Measurements from ENCODE around the gene RILPL1. TPM values are rescaled to one million over a fixed set of nuclear protein-coding genes. Genes with fewer than 3 reads are reported as not detected.

The RILPL1 gene
- total and polyA plus RNA-seq, 2 of the 4 experiments (the other 2 are of a cell fraction): 11.1 to 19.8 TPM

GRCh38 chr12:123524378-123524777 is 9.1 kb downstream of the RILPL1 start:
- POLR2A ChIA-PET (ENCODE audit: unreplicated experiment): no interaction called here
- no peak overlapping the region for H4K8ac ChIP-seq (ENCODE audit: low read depth in 2 of 2, low read length in 2 of 2)
- dilution Hi-C loops (cut with HindIII; ENCODE audit: low sequenced_read_pairs, unreplicated experiment): no loop called here

More at GRCh38 chr12:123524378-123524777, 9.1 kb downstream of the RILPL1 start:
- H3K27ac ChIP-seq (ENCODE audit: insufficient read depth, low read length): no peak overlapping the region
- no peak overlapping the region for H3K56ac ChIP-seq (ENCODE audit: extremely low read depth, insufficient read depth, low read length)
- CTCF ChIA-PET: no interaction called here
- no peak overlapping the region for H2BK5ac ChIP-seq (ENCODE audit: low read depth, low read length, poor library complexity, severe bottlenecking)
- DNase-seq: no peak
- in situ Hi-C loops (cut with MboI; ENCODE audit: low sequenced_read_pairs) (no loop called here), intact Hi-C loops (cut with micrococcal nuclease) (no loop called here)
- H2AK9ac ChIP-seq (replicated peaks; ENCODE audit: low read depth, low read length, poor library complexity): no peak overlapping the region
- H3K4me1 ChIP-seq (ENCODE audit: control insufficient read depth, insufficient read depth, low read length): peaks cover 3% of the 10 kb centered on the region; the same call in 1 of the 2 replicates
- no peak overlapping the region for H3K18ac ChIP-seq (ENCODE audit: low read depth, low read length)
- peaks cover 45% of the 10 kb centered on the region for H3K36me3 ChIP-seq (ENCODE audit: control insufficient read depth, insufficient read depth, low read length)
- H3K9me3 ChIP-seq (ENCODE audit: control insufficient read depth, insufficient read depth, low read length): no peaks in the 10 kb centered on the region
- no peak overlapping the region for H3K4me3 ChIP-seq (ENCODE audit: insufficient read depth, low read depth, low read length)
- no peak overlapping the region for H2BK15ac ChIP-seq (ENCODE audit: low read depth, low read length)
- H2AFZ ChIP-seq (replicated peaks; ENCODE audit: low read length, poor library complexity): no peak overlapping the region
- WGBS, 2 experiments (ENCODE audit: extremely low coverage in 2 of 2, insufficient read length in 1 of 2): 100% methylated on average over 2 of the region's 7 CpGs; no CpG with 5 or more reads in 1 of the 2 experiments
- no peak overlapping the region for H4K5ac ChIP-seq (ENCODE audit: low read depth, low read length)
- TF ChIP-seq RCOR1 (IDR thresholded peaks at IDR 0.05; ENCODE audit: insufficient replicate concordance, low read length) (no peak), CHD1 (IDR thresholded peaks at IDR 0.05; ENCODE audit: low read depth, low read length) (no peak), FOS (IDR thresholded peaks at IDR 0.05; ENCODE audit: low read depth, low read length) (no peak), MXI1 (IDR thresholded peaks at IDR 0.05; ENCODE audit: borderline replicate concordance, low read depth, low read length) (no peak), BHLHE40 (IDR thresholded peaks at IDR 0.05; ENCODE audit: low read depth, low read length) (no peak), SMC3 (IDR thresholded peaks at IDR 0.05; ENCODE audit: low read depth, low read length) (no peak), RAD21 (IDR thresholded peaks at IDR 0.05; ENCODE audit: low read length) (no peak), USF2 (IDR thresholded peaks at IDR 0.05; ENCODE audit: low read depth, low read length) (no peak), MAFK (IDR thresholded peaks at IDR 0.05; ENCODE audit: low read depth, low read length) (no peak), CEBPB (IDR thresholded peaks at IDR 0.05; ENCODE audit: low read depth, low read length) (no peak), ELK1 (IDR thresholded peaks at IDR 0.05; ENCODE audit: borderline replicate concordance, low read depth, low read length) (no peak), MAZ (IDR thresholded peaks at IDR 0.05; ENCODE audit: borderline replicate concordance, low read depth, low read length) (no peak), RFX5 (IDR thresholded peaks at IDR 0.05; ENCODE audit: low read depth, low read length) (no peak), POLR2A (IDR thresholded peaks at IDR 0.05; ENCODE audit: low read depth, low read length) (no peak), NFE2L2 (IDR thresholded peaks at IDR 0.05; ENCODE audit: low read depth, low read length) (no peak), CTCF (conservative IDR thresholded peaks at IDR 0.05; ENCODE audit: low read depth, low read length) (no peak)
- no peak overlapping the region for H2BK120ac ChIP-seq (ENCODE audit: low read depth, low read length)
- no peak overlapping the region for H3K4me2 ChIP-seq (ENCODE audit: low read depth, low read length)
- H4K91ac ChIP-seq (ENCODE audit: insufficient read depth, low read depth, low read length): no peak overlapping the region
- H3K27me3 ChIP-seq (ENCODE audit: control insufficient read depth, insufficient read depth, low read length): no peaks in the 10 kb centered on the region
- H4K20me1 ChIP-seq (ENCODE audit: insufficient read depth, low read length): peaks cover 10% of the 10 kb centered on the region; the same call in 1 of the 2 replicates
- H3K14ac ChIP-seq (replicated peaks; ENCODE audit: low read depth, low read length): no peak overlapping the region
- peaks cover 22 to 59% of the 10 kb centered on the region in 2 experiments for H3K79me1 ChIP-seq (ENCODE audit: low read depth in 1 of 2, low read length in 2 of 2)
- peaks cover 7% of the 10 kb centered on the region for H3K9me1 ChIP-seq (ENCODE audit: insufficient read depth, low read length)
- no peak overlapping the region for H3K23ac ChIP-seq (ENCODE audit: low read depth, low read length)
- no peak overlapping the region for H2BK20ac ChIP-seq (ENCODE audit: low read depth, low read length)
- no peak overlapping the region for H3K9ac ChIP-seq (ENCODE audit: low read depth, low read length)
- no peak for ATAC-seq (ENCODE audit: low read depth)
- H3K4ac ChIP-seq (ENCODE audit: low read depth, low read length): no peak overlapping the region
- BruUV-seq (replicated peaks): no TSS peak
- H2AK5ac ChIP-seq (ENCODE audit: low read depth, low read length): no peak overlapping the region
